Cardiac fibroblast (primary cell): ENCODE measurements around the gene SPTBN2.

ENCODE experiments used
- DNase-seq, 2 donors: peaks; one replicate each; pipeline versions ENCODE4 v3.0.0 to v3.0.0-alpha.2; 2010; ENCODE audit warnings: low read depth in 2 of 2
- H3K4me3 ChIP-seq, 2 donors: replicated peaks in 1 of 2; 1 replicate in 1 of 2; 2 replicates in 1 of 2; pipeline ENCODE4 v1.5.1; 2011; ENCODE audit warnings: low read depth in 2 of 2, low read length in 2 of 2, mild to moderate bottlenecking in 2 of 2, moderate library complexity in 1 of 2
- TF ChIP-seq, protein P1 (sequence below): IDR thresholded peaks from one replicate; pipeline ENCODE4 v1.5.1; 2011; ENCODE audit warnings: low read depth, mild to moderate bottlenecking, low read length, inconsistent platforms

SPTBN2 gene

DNA sequence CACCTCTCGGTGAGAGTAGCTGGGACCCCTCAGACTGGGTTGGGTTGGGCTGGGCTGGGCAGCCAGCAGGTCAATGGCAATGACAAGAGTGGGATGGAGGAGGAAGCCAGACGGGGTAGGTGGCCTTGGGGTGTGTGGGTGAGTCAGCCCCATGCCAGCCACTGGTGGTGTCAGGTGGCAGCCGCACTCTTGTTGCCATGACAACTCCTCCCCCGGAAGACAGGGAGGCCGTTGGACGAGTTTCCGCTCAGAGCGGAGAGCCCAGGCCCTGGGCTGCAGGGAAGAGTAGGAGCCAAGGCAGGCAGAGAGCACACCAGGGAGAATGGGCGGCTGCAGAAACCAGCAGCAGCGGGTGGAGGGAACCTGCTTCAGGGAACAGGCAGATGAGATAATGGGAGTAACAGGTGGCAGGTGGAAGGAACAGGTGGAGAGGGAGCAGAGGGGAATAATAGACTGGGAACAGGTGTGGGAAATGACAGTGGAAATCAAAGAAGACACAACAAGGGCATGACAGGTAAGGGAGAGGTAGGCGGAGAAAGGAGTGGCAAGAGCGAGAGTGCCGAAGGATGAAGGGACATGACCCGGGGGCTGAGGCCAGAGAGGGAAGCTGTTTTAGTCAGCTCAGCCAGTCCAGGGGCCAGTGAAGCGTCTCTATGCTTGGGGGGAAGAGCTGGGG, 8.7 kb downstream of the SPTBN2 start:
- H3K4me3 ChIP-seq: no peak overlapping the region

DNA sequence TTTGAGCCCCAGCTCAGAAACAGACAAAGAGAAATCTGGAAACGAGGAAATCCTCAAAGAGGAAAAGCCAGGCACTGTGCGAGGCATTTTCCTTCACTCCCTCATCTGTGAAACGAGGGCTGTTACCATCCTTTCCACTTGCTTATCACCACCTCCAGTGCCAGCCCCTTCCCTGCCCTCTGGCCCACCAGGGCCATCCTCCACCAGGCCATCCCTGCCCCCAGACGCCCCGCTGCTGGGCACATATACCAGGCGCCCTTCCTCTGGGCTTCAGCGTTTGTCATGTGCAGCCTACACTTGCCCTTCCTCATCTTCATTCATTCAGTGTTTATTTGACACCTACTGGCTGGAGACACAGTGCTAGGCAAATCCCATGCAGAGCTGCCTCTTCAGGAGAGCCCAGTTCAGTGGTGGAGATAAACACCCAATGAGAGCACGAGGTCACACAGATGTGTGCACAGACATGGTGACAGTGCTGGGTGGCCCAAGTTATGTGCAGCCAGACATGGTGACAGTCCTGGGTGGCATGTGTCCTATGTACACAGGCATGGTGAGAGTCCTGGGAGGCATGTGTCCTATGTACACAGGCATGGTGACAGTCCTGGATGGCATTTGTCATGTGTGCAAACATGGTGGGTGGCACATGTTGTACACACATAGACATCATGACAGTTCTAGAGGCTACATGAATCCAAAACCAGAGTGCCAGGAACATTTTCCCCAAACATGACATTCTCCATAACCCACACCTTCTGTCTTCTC, 9.7 kb downstream of the SPTBN2 start:
- DNase-seq: no peak
- TF ChIP-seq, protein P1, sequence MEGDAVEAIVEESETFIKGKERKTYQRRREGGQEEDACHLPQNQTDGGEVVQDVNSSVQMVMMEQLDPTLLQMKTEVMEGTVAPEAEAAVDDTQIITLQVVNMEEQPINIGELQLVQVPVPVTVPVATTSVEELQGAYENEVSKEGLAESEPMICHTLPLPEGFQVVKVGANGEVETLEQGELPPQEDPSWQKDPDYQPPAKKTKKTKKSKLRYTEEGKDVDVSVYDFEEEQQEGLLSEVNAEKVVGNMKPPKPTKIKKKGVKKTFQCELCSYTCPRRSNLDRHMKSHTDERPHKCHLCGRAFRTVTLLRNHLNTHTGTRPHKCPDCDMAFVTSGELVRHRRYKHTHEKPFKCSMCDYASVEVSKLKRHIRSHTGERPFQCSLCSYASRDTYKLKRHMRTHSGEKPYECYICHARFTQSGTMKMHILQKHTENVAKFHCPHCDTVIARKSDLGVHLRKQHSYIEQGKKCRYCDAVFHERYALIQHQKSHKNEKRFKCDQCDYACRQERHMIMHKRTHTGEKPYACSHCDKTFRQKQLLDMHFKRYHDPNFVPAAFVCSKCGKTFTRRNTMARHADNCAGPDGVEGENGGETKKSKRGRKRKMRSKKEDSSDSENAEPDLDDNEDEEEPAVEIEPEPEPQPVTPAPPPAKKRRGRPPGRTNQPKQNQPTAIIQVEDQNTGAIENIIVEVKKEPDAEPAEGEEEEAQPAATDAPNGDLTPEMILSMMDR: no peak
- no peak overlapping the region for H3K4me3 ChIP-seq

More for the DNA sequence above, 8.7 kb downstream of the SPTBN2 start:
- TF ChIP-seq, protein P1: no peak
- peak in 1 of 2 donors; percentile 17 for DNase-seq

DNA sequence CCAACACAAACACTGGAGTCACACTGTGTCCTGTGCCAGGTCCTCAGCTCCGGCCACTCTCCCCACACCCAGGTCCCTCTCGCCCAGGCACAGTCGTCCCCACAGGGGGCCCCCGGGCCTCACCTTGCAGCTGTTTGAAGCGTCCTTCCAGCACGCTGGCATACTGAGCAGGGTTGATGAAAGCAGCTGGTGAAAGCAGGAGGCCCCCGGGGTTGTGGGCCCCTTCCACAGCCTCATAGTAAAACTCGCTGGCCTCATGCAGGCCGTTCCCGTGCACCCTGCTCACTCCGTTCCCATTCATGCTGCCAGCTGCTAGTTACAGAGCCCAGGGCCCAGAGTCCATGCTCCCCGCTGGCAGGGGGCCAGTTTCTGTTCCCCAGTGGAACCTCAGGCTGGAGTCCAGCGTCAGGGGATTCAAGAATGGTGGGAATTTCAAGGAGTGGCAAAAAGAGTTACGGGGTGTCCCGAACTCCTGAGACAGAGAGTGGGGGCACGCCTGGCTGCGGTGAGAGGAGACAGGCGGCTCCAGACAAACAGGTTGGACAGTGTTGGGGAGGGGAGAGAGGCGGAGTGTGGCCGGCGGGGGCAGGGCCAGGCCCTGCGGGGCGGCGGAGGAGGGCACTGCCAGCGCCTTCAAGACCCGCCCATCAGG, 10.6 kb downstream of the SPTBN2 start:
- TF ChIP-seq, protein P1: peak; percentile 31
- no peak for DNase-seq
- no peak overlapping the region for H3K4me3 ChIP-seq

DNA sequence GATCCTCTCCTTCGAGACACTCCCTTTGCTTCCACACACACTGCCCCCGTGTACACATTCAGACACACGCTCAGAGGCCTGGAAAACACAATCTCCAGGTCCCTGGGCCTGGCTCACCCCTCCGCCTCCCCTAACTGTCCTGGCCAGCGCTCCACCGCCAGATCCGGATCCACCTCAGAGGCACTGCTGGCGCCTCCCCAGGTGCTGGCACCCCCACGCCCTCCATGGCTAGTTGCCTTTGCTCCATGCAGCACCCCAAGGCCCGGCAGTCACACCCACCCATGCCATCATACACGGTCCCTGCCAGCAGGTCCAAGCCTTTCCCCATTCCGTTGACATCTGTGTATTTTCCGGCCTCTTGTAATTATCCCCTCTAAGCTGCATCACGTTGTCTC, 11.1 kb downstream of the SPTBN2 start:
- TF ChIP-seq, protein P1: no peak
- DNase-seq: no peak
- H3K4me3 ChIP-seq: no peak overlapping the region

DNA sequence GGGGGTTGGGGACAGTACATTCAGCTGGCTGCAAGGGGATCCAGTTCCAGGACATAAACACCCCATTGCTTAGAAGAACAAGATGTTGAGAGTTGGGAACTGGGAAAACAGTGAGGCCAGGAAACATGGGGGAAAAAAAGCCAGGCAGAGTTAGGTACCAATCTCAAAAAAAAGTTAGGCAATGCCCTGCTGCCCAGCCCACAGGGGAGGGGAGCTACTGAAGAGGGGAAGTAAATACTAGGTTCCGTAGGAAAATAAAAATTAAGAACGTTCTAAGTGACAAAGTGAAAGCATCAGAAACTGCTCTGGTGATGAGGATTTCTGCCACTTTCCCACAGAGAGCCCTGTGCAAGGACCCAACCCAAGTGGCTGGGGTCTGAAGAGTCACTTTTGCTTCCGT, 12.0 kb downstream of the SPTBN2 start:
- H3K4me3 ChIP-seq: no peak overlapping the region
- TF ChIP-seq, protein P1: no peak
- no peak for DNase-seq

DNA sequence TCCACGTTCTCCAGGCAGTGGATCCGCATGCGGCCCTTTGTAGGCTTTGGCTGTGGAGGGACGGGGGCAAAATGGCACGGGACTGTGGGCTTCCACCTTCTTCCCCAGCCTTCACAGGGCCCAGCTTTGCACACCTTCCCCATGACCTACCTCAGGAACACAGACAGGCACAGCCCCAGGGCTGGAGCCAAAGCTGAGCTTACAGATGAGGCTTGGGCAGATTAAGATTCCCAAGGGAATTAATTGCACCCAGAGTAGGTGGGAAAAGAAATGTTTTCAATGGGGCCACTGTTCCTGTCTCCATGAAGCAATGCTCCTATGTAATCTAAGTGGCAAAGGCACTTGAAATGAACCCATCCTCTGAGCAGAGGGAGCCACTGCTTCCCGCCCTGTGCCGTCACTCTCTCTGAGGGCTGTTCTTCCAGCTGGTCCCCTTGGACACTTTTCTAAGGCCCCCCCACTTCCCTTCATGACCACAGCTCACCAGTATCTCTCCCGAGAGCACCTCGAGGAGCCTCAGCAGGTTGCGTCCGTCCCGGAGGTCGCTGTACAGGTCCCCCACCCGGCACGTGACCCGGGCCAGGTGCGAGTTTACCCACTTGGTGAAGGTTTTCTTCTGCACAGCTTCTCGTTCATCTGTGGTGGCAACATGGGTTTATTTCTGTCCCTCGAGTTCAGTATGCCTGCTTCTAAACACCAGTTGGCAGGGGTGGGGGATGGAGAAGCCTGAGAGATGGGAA, 13.5 kb downstream of the SPTBN2 start:
- TF ChIP-seq, protein P1: no peak
- no peak for DNase-seq

More for the DNA sequence above, 13.5 kb downstream of the SPTBN2 start:
- no peak overlapping the region for H3K4me3 ChIP-seq
